H1 (cell line): ENCODE data around the gene ANKS1A. TPM values are rescaled to one million over a fixed set of nuclear protein-coding genes. Genes with fewer than 3 reads are reported as not detected.
A peak's percentile ranks its signal among the peaks of the same experiment; 100 is the strongest.

Source experiments
- CBX5 ChIP-seq: fragments of 300-800, 300-1000 bp; sonication (generic); IDR thresholded peaks from 2 replicates; pipeline ENCODE4 v1.7.1; 2016; ENCODE audit warnings: antibody characterized with exemption, low read length, low read depth
- CBX8 ChIP-seq: fragments of 300-800, 300-1000 bp; sonication (generic); IDR thresholded peaks from 2 replicates; pipeline ENCODE4 v1.7.1; 2016; ENCODE audit warnings: low read depth, low read length, borderline replicate concordance
- CHD2 ChIP-seq: IDR thresholded peaks from 2 replicates; pipeline ENCODE4 v1.6.1; 2012; ENCODE audit warnings: low read length, improper control_type of control experiment
- CTCF ChIP-seq, 3 experiments: IDR thresholded peaks; 1 replicate in 2 of 3; 2 replicates in 1 of 3; pipeline versions ENCODE4 v1.5.1 to v1.6.1; 2011; ENCODE audit warnings: low read length in 3 of 3, mild to moderate bottlenecking in 3 of 3, inconsistent platforms in 2 of 3, low read depth in 1 of 3, moderate library complexity in 1 of 3; ENCODE audit not compliant: insufficient read depth in 1 of 3; ENCODE audit errors: control extremely low read depth in 1 of 3
- EP300 ChIP-seq, 2 experiments: IDR thresholded peaks; 1 replicate in 1 of 2; 2 replicates in 1 of 2; pipeline ENCODE4 v1.6.1; 2011 to 2012; ENCODE audit warnings: low read depth in 2 of 2, low read length in 2 of 2, mild to moderate bottlenecking in 2 of 2, borderline replicate concordance in 1 of 2, inconsistent platforms in 1 of 2, moderate library complexity in 1 of 2
- HDAC2 ChIP-seq, 2 experiments: fragments of 300-600 bp in 1 of 2; sonication (generic) in 1 of 2; IDR thresholded peaks; 2 replicates each; pipeline ENCODE4 v1.6.1; 2011 to 2012; ENCODE audit warnings: low read depth in 2 of 2, low read length in 2 of 2, mild to moderate bottlenecking in 2 of 2, moderate library complexity in 2 of 2, borderline replicate concordance in 1 of 2, inconsistent platforms in 1 of 2
- JUN ChIP-seq: IDR thresholded peaks from 2 replicates; pipeline ENCODE4 v1.6.1; 2011; ENCODE audit warnings: low read depth, mild to moderate bottlenecking, improper control_type of control experiment, low read length
- KDM1A ChIP-seq: fragments of 200-600, 300-600 bp; sonication (generic); IDR thresholded peaks from 2 replicates; pipeline ENCODE4 v1.7.1; 2016; ENCODE audit warnings: mild to moderate bottlenecking, low read length, borderline replicate concordance
- KDM4A ChIP-seq: IDR thresholded peaks from one replicate; pipeline ENCODE4 v1.7.1; 2012; ENCODE audit warnings: low read depth, mild to moderate bottlenecking, moderate library complexity, low read length, inconsistent platforms; ENCODE audit not compliant: severe bottlenecking
- PHF8 ChIP-seq: fragments of 200-600 bp; sonication (generic); conservative IDR thresholded peaks from 2 replicates; pipeline ENCODE4 v1.7.1; 2012; ENCODE audit warnings: low read depth, mild to moderate bottlenecking, inconsistent platforms, low read length, moderate library complexity
- POLR2AphosphoS5 ChIP-seq: IDR thresholded peaks from 2 replicates; pipeline ENCODE4 v1.6.1; 2011; ENCODE audit warnings: low read depth, low read length
- RBBP5 ChIP-seq: IDR thresholded peaks from 2 replicates; pipeline ENCODE4 v1.7.1; 2012; ENCODE audit warnings: low read depth, mild to moderate bottlenecking, inconsistent platforms, low read length, moderate library complexity, borderline replicate concordance
- RFX5 ChIP-seq: IDR thresholded peaks from 2 replicates; pipeline ENCODE4 v1.6.1; 2011; ENCODE audit warnings: low read depth, low read length, improper control_type of control experiment, borderline replicate concordance
- RXRA ChIP-seq: IDR thresholded peaks from 2 replicates; pipeline ENCODE4 v1.6.1; 2011; ENCODE audit warnings: low read depth, mild to moderate bottlenecking, low read length, moderate library complexity; ENCODE audit not compliant: insufficient read depth
- SP1 ChIP-seq: IDR thresholded peaks from 2 replicates; pipeline ENCODE4 v1.6.1; 2011; ENCODE audit warnings: low read depth, low read length
- TAF1 ChIP-seq: IDR thresholded peaks from 2 replicates; pipeline ENCODE4 v1.6.1; 2011; ENCODE audit warnings: mild to moderate bottlenecking, low read depth, low read length
- TAF7 ChIP-seq: optimal IDR thresholded peaks from 2 replicates; pipeline ENCODE3; 2011; ENCODE audit warnings: low read depth, mild to moderate bottlenecking, inconsistent platforms, low read length, moderate library complexity, borderline replicate concordance
- TBP ChIP-seq: IDR thresholded peaks from 2 replicates; pipeline ENCODE4 v1.6.1; 2011; ENCODE audit warnings: low read depth, low read length, improper control_type of control experiment
- polyA plus RNA-seq, 7 experiments: library from polyadenylated mRNA; depleted of rRNA in 3 of 7; stranded (reverse) in 5 of 7; unstranded in 2 of 7; fragments of >200 nt in 5 of 7; fragments of 200-250 nt in 2 of 7; gene quantifications; 1 replicate in 5 of 7; 2 replicates in 1 of 7; 4 replicates in 1 of 7; pipeline versions ENCODE4 v1.2.1 to v1.2.3, GENCODE V29; 2011 to 2013; ENCODE audit warnings: missing spikeins in 2 of 7, mixed read lengths in 2 of 7
- total RNA-seq: library from RNA; stranded (reverse); fragmentation: NEBNext Ultra II Directional; extraction: Animal tissue kit (Norgen Biotek cat#: 25700); gene quantifications from 2 replicates; pipeline ENCODE4 v1.2.1, GENCODE V29; 2021
- TF ChIP-seq, protein P1 (sequence below): IDR thresholded peaks from 2 replicates; pipeline ENCODE4 v1.6.1; 2011; ENCODE audit warnings: low read length, improper control_type of control experiment

Gene ANKS1A
- total and polyA plus RNA-seq, 2 of the 8 experiments (the other 6 are each of a cell fraction or from before 2014, with no cell fraction given) = 9.8 to 30.9 TPM

- TF ChIP-seq CTCF (IDR thresholded peaks at IDR 0.05; ENCODE audit: control extremely low read depth in 1 of 3, insufficient read depth in 1 of 3, low read depth in 1 of 3, low read length in 3 of 3) (no peak), CBX5 (no peak), KDM1A (no peak), TAF1 (peak; percentile 97), RFX5 (no peak), JUN (no peak), SP1 (peak; percentile 78), RBBP5 (peak; percentile 73; the same call in 1 of the 2 replicates), TAF7 (peak; percentile 86), EP300 (IDR thresholded peaks at IDR 0.05; ENCODE audit: borderline replicate concordance in 1 of 2, low read depth in 2 of 2, low read length in 2 of 2) (0 out of 3 replicates have a peak, but pooled peaks of 1 of the 2 experiments have one; percentile 51), CHD2 (0 out of 2 replicates have a peak, but pooled peaks have one; percentile 24), CBX8 (no peak), KDM4A (peak; percentile 98), TBP (peak; percentile 95), HDAC2 (IDR thresholded peaks at IDR 0.05; ENCODE audit: borderline replicate concordance in 1 of 2, low read depth in 2 of 2, low read length in 2 of 2) (peak in 1 of 2 experiments; percentile 92; a peak in 2 of 4 replicates), RXRA (no peak), PHF8 (peak; percentile 89), POLR2AphosphoS5 (peak; percentile 83)
- TF ChIP-seq, protein P1, sequence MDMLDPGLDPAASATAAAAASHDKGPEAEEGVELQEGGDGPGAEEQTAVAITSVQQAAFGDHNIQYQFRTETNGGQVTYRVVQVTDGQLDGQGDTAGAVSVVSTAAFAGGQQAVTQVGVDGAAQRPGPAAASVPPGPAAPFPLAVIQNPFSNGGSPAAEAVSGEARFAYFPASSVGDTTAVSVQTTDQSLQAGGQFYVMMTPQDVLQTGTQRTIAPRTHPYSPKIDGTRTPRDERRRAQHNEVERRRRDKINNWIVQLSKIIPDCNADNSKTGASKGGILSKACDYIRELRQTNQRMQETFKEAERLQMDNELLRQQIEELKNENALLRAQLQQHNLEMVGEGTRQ = no peak
Observed at GRCh38 chr6:34887753-34888513, 1.1 kb upstream of the ANKS1A start, which contains the start of gene TAF11 (continued).
